ENCODE measurements around the gene PPP2R2B.

DNA sequence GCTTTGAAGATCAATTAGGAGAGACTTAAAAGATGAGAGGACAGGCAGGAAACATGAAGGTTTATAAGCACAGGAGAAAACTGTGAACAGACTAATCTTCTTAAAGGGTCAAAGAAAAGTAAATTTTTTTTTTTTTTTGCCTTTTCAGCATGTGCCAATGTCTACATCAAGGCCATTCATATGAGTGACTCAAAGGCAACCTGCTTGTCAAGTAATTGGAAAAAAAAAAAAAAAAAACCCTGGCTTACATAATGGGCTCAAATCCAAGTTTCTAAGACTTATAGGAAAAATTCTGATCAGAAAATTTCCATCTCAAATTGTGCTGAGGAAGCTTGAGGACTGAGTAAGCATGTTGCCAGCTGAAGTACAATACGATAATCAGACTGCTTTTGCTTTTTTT lies 15.9 kb downstream of the PPP2R2B start:
- TF ChIP-seq, protein P1, sequence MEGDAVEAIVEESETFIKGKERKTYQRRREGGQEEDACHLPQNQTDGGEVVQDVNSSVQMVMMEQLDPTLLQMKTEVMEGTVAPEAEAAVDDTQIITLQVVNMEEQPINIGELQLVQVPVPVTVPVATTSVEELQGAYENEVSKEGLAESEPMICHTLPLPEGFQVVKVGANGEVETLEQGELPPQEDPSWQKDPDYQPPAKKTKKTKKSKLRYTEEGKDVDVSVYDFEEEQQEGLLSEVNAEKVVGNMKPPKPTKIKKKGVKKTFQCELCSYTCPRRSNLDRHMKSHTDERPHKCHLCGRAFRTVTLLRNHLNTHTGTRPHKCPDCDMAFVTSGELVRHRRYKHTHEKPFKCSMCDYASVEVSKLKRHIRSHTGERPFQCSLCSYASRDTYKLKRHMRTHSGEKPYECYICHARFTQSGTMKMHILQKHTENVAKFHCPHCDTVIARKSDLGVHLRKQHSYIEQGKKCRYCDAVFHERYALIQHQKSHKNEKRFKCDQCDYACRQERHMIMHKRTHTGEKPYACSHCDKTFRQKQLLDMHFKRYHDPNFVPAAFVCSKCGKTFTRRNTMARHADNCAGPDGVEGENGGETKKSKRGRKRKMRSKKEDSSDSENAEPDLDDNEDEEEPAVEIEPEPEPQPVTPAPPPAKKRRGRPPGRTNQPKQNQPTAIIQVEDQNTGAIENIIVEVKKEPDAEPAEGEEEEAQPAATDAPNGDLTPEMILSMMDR (IDR thresholded peaks at IDR 0.05; ENCODE audit: insufficient read depth, low read length): no peak
- TF ChIP-seq POLR2AphosphoS5 (IDR thresholded peaks at IDR 0.05; ENCODE audit: low read depth): no peak
- TF ChIP-seq, protein P2, sequence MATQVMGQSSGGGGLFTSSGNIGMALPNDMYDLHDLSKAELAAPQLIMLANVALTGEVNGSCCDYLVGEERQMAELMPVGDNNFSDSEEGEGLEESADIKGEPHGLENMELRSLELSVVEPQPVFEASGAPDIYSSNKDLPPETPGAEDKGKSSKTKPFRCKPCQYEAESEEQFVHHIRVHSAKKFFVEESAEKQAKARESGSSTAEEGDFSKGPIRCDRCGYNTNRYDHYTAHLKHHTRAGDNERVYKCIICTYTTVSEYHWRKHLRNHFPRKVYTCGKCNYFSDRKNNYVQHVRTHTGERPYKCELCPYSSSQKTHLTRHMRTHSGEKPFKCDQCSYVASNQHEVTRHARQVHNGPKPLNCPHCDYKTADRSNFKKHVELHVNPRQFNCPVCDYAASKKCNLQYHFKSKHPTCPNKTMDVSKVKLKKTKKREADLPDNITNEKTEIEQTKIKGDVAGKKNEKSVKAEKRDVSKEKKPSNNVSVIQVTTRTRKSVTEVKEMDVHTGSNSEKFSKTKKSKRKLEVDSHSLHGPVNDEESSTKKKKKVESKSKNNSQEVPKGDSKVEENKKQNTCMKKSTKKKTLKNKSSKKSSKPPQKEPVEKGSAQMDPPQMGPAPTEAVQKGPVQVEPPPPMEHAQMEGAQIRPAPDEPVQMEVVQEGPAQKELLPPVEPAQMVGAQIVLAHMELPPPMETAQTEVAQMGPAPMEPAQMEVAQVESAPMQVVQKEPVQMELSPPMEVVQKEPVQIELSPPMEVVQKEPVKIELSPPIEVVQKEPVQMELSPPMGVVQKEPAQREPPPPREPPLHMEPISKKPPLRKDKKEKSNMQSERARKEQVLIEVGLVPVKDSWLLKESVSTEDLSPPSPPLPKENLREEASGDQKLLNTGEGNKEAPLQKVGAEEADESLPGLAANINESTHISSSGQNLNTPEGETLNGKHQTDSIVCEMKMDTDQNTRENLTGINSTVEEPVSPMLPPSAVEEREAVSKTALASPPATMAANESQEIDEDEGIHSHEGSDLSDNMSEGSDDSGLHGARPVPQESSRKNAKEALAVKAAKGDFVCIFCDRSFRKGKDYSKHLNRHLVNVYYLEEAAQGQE (IDR thresholded peaks at IDR 0.05; ENCODE audit: insufficient replicate concordance, low read depth): no peak
- no peak for TF ChIP-seq GABPA (IDR thresholded peaks at IDR 0.05; ENCODE audit: low read depth)
